ENCODE measurements around the gene PSMG1. TPM values are rescaled to one million over a fixed set of nuclear protein-coding genes. Genes with fewer than 3 reads are reported as not detected.
"Not testable (repeated sequence)": the region's sequence is repeated elsewhere in the genome, so short reads cannot be mapped to it uniquely, and the experiment has no call there.

Gene PSMG1
- total RNA-seq, 1 donor from 2014 or later, result 23.7 TPM

DNA sequence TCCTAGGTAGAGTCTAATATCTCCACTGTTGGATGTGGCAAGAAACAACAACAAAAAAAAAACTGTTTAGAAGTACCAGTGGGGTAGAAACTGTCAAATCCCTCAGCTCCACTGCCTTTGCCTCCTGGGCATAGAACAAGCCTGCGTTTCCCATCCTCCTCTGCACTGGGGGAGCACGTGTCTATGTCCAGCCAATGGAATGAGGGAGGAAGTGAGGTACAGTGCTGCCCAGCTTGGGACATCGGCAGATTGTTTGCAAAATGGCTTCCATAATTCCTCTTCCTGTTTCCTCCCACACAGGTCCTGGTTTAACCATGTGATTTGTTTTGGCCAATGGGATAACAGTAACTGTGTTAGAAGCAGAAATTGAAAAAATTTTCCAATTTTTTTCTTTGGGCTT, 39.1 kb downstream of the PSMG1 start:
- CTCF ChIA-PET, result no interaction called here
- H3K27me3 Mint-ChIP-seq, result peaks cover 4% of the 10 kb centered on the region
- intact Hi-C loops (cut with micrococcal nuclease), result no loop called here
- DNase-seq (no peak), ATAC-seq (ENCODE audit: low read depth) (no peak)
- H3K9me3 Mint-ChIP-seq, result no peaks in the 10 kb centered on the region
- no peaks in the 10 kb centered on the region for H3K36me3 Mint-ChIP-seq (ENCODE audit: low read depth)
- no peak overlapping the region for H3K4me3 Mint-ChIP-seq
- no peak overlapping the region for H3K27ac Mint-ChIP-seq
- POLR2A ChIA-PET, result no interaction called here
- H3K4me1 Mint-ChIP-seq, result no peaks in the 10 kb centered on the region
- no peak for TF ChIP-seq CTCF (IDR thresholded peaks at IDR 0.05)

- H3K27ac Mint-ChIP-seq, result no peak overlapping the region
- peaks cover 1% of the 10 kb centered on the region for H3K27me3 Mint-ChIP-seq
- no peaks in the 10 kb centered on the region for H3K36me3 Mint-ChIP-seq (ENCODE audit: low read depth)
- TF ChIP-seq CTCF (IDR thresholded peaks at IDR 0.05), result no peak
- POLR2A ChIA-PET, result no interaction called here
- no peaks in the 10 kb centered on the region for H3K4me1 Mint-ChIP-seq
- intact Hi-C loops (cut with micrococcal nuclease), result no loop called here
- no peak overlapping the region for H3K4me3 Mint-ChIP-seq
- DNase-seq (no peak), ATAC-seq (ENCODE audit: low read depth) (no peak)
- CTCF ChIA-PET, result no interaction called here
- no peaks in the 10 kb centered on the region for H3K9me3 Mint-ChIP-seq
These were observed 40.3 kb downstream of the PSMG1 start for GRCh38 chr21:39142972-39143371.

GRCh38 chr21:39141502-39141901, 41.7 kb downstream of the PSMG1 start:
- CTCF ChIA-PET, result interaction anchor here (1.4 kb wide), 1 partner anchor 407 kb away, joined by 3 read pairs; no protein-coding TSS in a partner anchor

GRCh38 chr21:39137248-39138178, 45.7 kb downstream of the PSMG1 start:
- Mint-ChIP-seq H3K27me3 (peaks cover 3% of the 10 kb centered on the region), H3K9me3 (no peaks in the 10 kb centered on the region), H3K36me3 (ENCODE audit: low read depth) (no peaks in the 10 kb centered on the region), H3K4me1 (no peaks in the 10 kb centered on the region), H3K4me3 (no peak overlapping the region), H3K27ac (no peak overlapping the region)
- ChIA-PET POLR2A (no interaction called here), CTCF (interaction anchor here (0.7 to 1.5 kb wide), 10 partner anchors 11 to 919 kb away, joined by 3 to 19 read pairs (median 4); no protein-coding TSS in a partner anchor)
- no peak for DNase-seq
- ATAC-seq (ENCODE audit: low read depth), result no peak
- TF ChIP-seq CTCF (IDR thresholded peaks at IDR 0.05), result no peak
- intact Hi-C loops (cut with micrococcal nuclease), result loop anchor here (1.0 kb wide), 3 partner anchors 403 to 632 kb away; no protein-coding TSS in a partner anchor

More at GRCh38 chr21:39141502-39141901, 41.7 kb downstream of the PSMG1 start:
- no peak for TF ChIP-seq CTCF (IDR thresholded peaks at IDR 0.05)
- Mint-ChIP-seq H3K27ac (no peak overlapping the region), H3K9me3 (no peaks in the 10 kb centered on the region), H3K36me3 (ENCODE audit: low read depth) (no peaks in the 10 kb centered on the region), H3K4me1 (no peaks in the 10 kb centered on the region), H3K27me3 (peaks cover 2% of the 10 kb centered on the region), H3K4me3 (no peak overlapping the region)
- POLR2A ChIA-PET, result no interaction called here
- intact Hi-C loops (cut with micrococcal nuclease), result no loop called here
- ATAC-seq (ENCODE audit: low read depth) (no peak), DNase-seq (no peak)

DNA sequence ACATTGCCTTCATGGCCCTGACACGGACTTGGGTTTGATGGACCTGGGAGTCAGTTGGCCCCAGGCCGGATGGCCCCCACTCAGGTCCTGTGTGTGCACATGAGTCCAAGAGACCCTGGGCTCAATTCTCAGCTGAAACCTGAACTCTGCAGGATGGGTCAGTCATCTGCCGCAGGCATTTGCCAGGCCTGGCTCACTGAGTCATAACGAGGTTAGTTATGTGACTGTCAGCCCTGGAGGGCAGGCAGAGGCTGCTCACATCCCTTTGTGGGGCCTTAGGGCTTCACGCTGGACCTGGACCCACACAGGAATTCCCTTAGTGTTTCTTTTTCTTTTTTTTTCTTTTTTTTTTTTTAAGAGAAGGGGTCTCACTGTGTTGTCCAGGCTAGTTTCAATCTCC, 46.5 kb downstream of the PSMG1 start:
- intact Hi-C loops (cut with micrococcal nuclease), result no loop called here
- Mint-ChIP-seq H3K9me3 (no peaks in the 10 kb centered on the region), H3K4me1 (no peaks in the 10 kb centered on the region), H3K4me3 (no peak overlapping the region), H3K27ac (no peak overlapping the region), H3K36me3 (ENCODE audit: low read depth) (no peaks in the 10 kb centered on the region), H3K27me3 (peaks cover 3% of the 10 kb centered on the region)
- ChIA-PET POLR2A (no interaction called here), CTCF (no interaction called here)
- DNase-seq (no peak), ATAC-seq (ENCODE audit: low read depth) (no peak)
- no peak for TF ChIP-seq CTCF (IDR thresholded peaks at IDR 0.05)

- H3K36me3 Mint-ChIP-seq (ENCODE audit: low read depth); intact Hi-C loops (cut with micrococcal nuclease); H3K27ac Mint-ChIP-seq; H3K4me1 Mint-ChIP-seq; H3K9me3 Mint-ChIP-seq; H3K4me3 Mint-ChIP-seq; CTCF ChIA-PET; POLR2A ChIA-PET; ATAC-seq (ENCODE audit: low read depth); H3K27me3 Mint-ChIP-seq; DNase-seq: not testable (repeated sequence)
These were observed 47.1 kb downstream of the PSMG1 start for GRCh38 chr21:39136138-39136537.
